Liver (tissue), 9 donors: ENCODE data around the gene RIT1. TPM values are rescaled to one million over a fixed set of nuclear protein-coding genes. Genes with fewer than 3 reads are reported as not detected.

ENCODE experiments used
- DNase-seq: peaks from one replicate; pipeline ENCODE4 v3.0.0-alpha.2; 2017; ENCODE audit warnings: low spot score
- H3K27ac ChIP-seq, 2 donors: one replicate each; pipeline ENCODE4 v1.7.0; 2013; ENCODE audit warnings: inconsistent platforms in 2 of 2, low read length in 2 of 2, control low read depth in 1 of 2, low read depth in 1 of 2, mild to moderate bottlenecking in 1 of 2
- H3K27me3 ChIP-seq, 4 donors: one replicate each; pipeline versions ENCODE4 v1.6.1 to v1.7.0; 2013; ENCODE audit warnings: low read length in 3 of 4, inconsistent platforms in 1 of 4, mild to moderate bottlenecking in 1 of 4, moderate library complexity in 1 of 4; ENCODE audit not compliant: control insufficient read depth in 4 of 4, insufficient read depth in 4 of 4
- H3K36me3 ChIP-seq, 4 donors: one replicate each; pipeline versions ENCODE4 v1.6.1 to v1.7.0; 2013; ENCODE audit warnings: low read length in 3 of 4, mild to moderate bottlenecking in 3 of 4, low read depth in 1 of 4, moderate library complexity in 1 of 4; ENCODE audit not compliant: control insufficient read depth in 4 of 4, insufficient read depth in 3 of 4
- H3K4me1 ChIP-seq, 4 donors: one replicate each; pipeline versions ENCODE4 v1.6.1 to v1.7.0; 2013; ENCODE audit warnings: low read length in 3 of 4, mild to moderate bottlenecking in 3 of 4, moderate library complexity in 1 of 4; ENCODE audit not compliant: control insufficient read depth in 4 of 4, insufficient read depth in 4 of 4
- H3K4me3 ChIP-seq, 3 donors: one replicate each; pipeline versions ENCODE4 v1.6.1 to v1.7.0; 2013; ENCODE audit warnings: low read length in 3 of 3, control low read depth in 1 of 3, low read depth in 1 of 3, mild to moderate bottlenecking in 1 of 3
- H3K9ac ChIP-seq, 2 donors: one replicate each; pipeline ENCODE4 v1.7.0; 2013; ENCODE audit warnings: low read length in 2 of 2, mild to moderate bottlenecking in 2 of 2, moderate library complexity in 2 of 2, control low read depth in 1 of 2, low read depth in 1 of 2
- H3K9me3 ChIP-seq, 4 donors: one replicate each; pipeline versions ENCODE4 v1.6.1 to v1.7.0; 2013; ENCODE audit warnings: low read length in 3 of 4; ENCODE audit not compliant: control insufficient read depth in 4 of 4
- ATF3 ChIP-seq: IDR thresholded peaks from 2 replicates; pipeline ENCODE4 v1.6.1; 2016; ENCODE audit warnings: antibody characterized with exemption
- EGR1 ChIP-seq, 2 donors: IDR thresholded peaks; 2 replicates each; pipeline ENCODE4 v1.6.1; 2016 to 2018; ENCODE audit warnings: antibody characterized with exemption in 2 of 2, low read depth in 2 of 2
- FOXA1 ChIP-seq: IDR thresholded peaks from 2 replicates; pipeline ENCODE4 v1.6.1; 2016; ENCODE audit warnings: antibody characterized with exemption
- FOXA2 ChIP-seq: IDR thresholded peaks from 2 replicates; pipeline ENCODE4 v1.6.1; 2016; ENCODE audit warnings: antibody characterized with exemption
- GABPA ChIP-seq, 2 donors: IDR thresholded peaks in 1 of 2; conservative IDR thresholded peaks in 1 of 2; 2 replicates each; pipeline ENCODE4 v1.6.1; 2016; ENCODE audit warnings: antibody characterized with exemption in 2 of 2, mild to moderate bottlenecking in 1 of 2, moderate library complexity in 1 of 2
- HNF4A ChIP-seq, 2 donors: conservative IDR thresholded peaks; 2 replicates each; pipeline ENCODE4 v1.6.1; 2016; ENCODE audit warnings: antibody characterized with exemption in 2 of 2, mild to moderate bottlenecking in 2 of 2
- HNF4G ChIP-seq: IDR thresholded peaks from 2 replicates; pipeline ENCODE4 v1.6.1; 2016; ENCODE audit warnings: antibody characterized with exemption
- JUND ChIP-seq, 2 donors: IDR thresholded peaks; 2 replicates each; pipeline ENCODE4 v1.6.1; 2016; ENCODE audit warnings: antibody characterized with exemption in 2 of 2
- MAX ChIP-seq: IDR thresholded peaks from 2 replicates; pipeline ENCODE4 v1.6.1; 2016; ENCODE audit warnings: antibody characterized with exemption
- NR2F2 ChIP-seq: IDR thresholded peaks from 2 replicates; pipeline ENCODE4 v1.6.1; 2016; ENCODE audit warnings: antibody characterized with exemption
- RAD21 ChIP-seq, 2 donors: IDR thresholded peaks; 2 replicates each; pipeline ENCODE4 v1.6.1; 2016; ENCODE audit warnings: antibody characterized with exemption in 2 of 2, mild to moderate bottlenecking in 2 of 2
- RXRA ChIP-seq, 2 donors: IDR thresholded peaks; 2 replicates each; pipeline ENCODE4 v1.6.1; 2017 to 2018; ENCODE audit warnings: antibody characterized with exemption in 2 of 2, mild to moderate bottlenecking in 1 of 2
- SP1 ChIP-seq: IDR thresholded peaks from 2 replicates; pipeline ENCODE4 v1.6.1; 2018; ENCODE audit warnings: antibody characterized with exemption, mild to moderate bottlenecking
- TAF1 ChIP-seq: conservative IDR thresholded peaks from 2 replicates; pipeline ENCODE4 v1.6.1; 2016; ENCODE audit warnings: antibody characterized with exemption, mild to moderate bottlenecking
- YY1 ChIP-seq: IDR thresholded peaks from 2 replicates; pipeline ENCODE4 v1.6.1; 2016; ENCODE audit warnings: antibody characterized with exemption, mild to moderate bottlenecking
- WGBS: extraction: QIAGEN DNeasy Blood & Tissue Kit; methylation state at CpG from one replicate; pipeline ENCODE4 v1.1.7; 2013; 5-methylcytosine and 5-hydroxymethylcytosine counted together
- polyA plus RNA-seq, 2 donors: library from polyadenylated mRNA; stranded (reverse) in 1 of 2; unstranded in 1 of 2; fragments of 200-250 nt in 1 of 2; fragments of >200 nt in 1 of 2; fragmentation: Nextera tagmentation in 1 of 2; extraction: Ambion mirVana in 1 of 2; gene quantifications; one replicate each; pipeline versions ENCODE4 v1.2.1 to v1.2.3, GENCODE V29; 2013 to 2015
- total RNA-seq, 2 donors: library from RNA; depleted of rRNA; stranded (reverse); fragments of >200 nt; gene quantifications; one replicate each; pipeline ENCODE4 v1.2.3, GENCODE V29; 2014
- TF ChIP-seq, protein P1 (sequence below): fragments of 150-350 bp; IDR thresholded peaks from 2 replicates; pipeline ENCODE4 v1.5.1; 2017; ENCODE audit warnings: improper control_type of control experiment, low read depth, low read length; ENCODE audit not compliant: missing input control
- TF ChIP-seq, protein P2 (sequence below): IDR thresholded peaks from 2 replicates; pipeline ENCODE4 v1.6.1; 2016; ENCODE audit warnings: antibody characterized with exemption
- TF ChIP-seq, protein P3 (sequence below): IDR thresholded peaks from 2 replicates; pipeline ENCODE4 v1.6.1; 2016; ENCODE audit warnings: antibody characterized with exemption, mild to moderate bottlenecking
- donor health status: healthy.
- donor health status: healthy.
- donor health status: healthy.
- donor health status: healthy.
- donor health status: healthy.

Gene RIT1
- total and polyA plus RNA-seq, 4 donors = 3.1 to 14.3 (median 8.1) TPM

DNA sequence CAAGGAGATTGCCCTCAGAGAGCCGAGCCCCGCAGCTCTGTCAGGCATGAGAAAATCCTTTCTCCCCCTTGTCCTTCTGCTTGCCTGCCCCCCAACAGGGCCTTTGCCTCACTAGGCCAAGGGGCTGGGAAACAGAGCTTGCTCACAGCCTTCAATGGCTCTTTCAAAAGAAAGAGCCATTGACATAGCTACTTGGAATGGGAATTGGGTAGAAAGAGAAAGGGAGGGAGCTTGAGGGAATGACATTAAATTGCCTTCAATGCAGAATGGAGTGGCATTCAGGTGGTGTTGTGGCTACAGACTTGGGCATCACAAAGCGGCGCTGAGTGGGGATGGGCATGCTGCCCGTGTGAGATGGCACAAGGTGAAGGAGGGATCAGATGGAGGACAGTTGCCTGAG, 38.6 kb downstream of the RIT1 start:
- no peak for DNase-seq
- no peak for TF ChIP-seq RAD21 (IDR thresholded peaks at IDR 0.05)
- TF ChIP-seq YY1 = no peak
- no peak for TF ChIP-seq GABPA (IDR thresholded peaks at IDR 0.05 in 1 of 2, conservative IDR thresholded peaks at IDR 0.05 in 1 of 2)
- TF ChIP-seq ATF3 = no peak
- TF ChIP-seq, protein P1, sequence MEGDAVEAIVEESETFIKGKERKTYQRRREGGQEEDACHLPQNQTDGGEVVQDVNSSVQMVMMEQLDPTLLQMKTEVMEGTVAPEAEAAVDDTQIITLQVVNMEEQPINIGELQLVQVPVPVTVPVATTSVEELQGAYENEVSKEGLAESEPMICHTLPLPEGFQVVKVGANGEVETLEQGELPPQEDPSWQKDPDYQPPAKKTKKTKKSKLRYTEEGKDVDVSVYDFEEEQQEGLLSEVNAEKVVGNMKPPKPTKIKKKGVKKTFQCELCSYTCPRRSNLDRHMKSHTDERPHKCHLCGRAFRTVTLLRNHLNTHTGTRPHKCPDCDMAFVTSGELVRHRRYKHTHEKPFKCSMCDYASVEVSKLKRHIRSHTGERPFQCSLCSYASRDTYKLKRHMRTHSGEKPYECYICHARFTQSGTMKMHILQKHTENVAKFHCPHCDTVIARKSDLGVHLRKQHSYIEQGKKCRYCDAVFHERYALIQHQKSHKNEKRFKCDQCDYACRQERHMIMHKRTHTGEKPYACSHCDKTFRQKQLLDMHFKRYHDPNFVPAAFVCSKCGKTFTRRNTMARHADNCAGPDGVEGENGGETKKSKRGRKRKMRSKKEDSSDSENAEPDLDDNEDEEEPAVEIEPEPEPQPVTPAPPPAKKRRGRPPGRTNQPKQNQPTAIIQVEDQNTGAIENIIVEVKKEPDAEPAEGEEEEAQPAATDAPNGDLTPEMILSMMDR = no peak
- TF ChIP-seq JUND (IDR thresholded peaks at IDR 0.05) = no peak
- TF ChIP-seq TAF1 = no peak
- no peak for TF ChIP-seq RXRA (IDR thresholded peaks at IDR 0.05)
- TF ChIP-seq, protein P2, sequence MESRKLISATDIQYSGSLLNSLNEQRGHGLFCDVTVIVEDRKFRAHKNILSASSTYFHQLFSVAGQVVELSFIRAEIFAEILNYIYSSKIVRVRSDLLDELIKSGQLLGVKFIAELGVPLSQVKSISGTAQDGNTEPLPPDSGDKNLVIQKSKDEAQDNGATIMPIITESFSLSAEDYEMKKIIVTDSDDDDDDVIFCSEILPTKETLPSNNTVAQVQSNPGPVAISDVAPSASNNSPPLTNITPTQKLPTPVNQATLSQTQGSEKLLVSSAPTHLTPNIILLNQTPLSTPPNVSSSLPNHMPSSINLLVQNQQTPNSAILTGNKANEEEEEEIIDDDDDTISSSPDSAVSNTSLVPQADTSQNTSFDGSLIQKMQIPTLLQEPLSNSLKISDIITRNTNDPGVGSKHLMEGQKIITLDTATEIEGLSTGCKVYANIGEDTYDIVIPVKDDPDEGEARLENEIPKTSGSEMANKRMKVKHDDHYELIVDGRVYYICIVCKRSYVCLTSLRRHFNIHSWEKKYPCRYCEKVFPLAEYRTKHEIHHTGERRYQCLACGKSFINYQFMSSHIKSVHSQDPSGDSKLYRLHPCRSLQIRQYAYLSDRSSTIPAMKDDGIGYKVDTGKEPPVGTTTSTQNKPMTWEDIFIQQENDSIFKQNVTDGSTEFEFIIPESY = no peak
- no peak for TF ChIP-seq HNF4A (conservative IDR thresholded peaks at IDR 0.05)
- TF ChIP-seq FOXA2 = no peak
- no peak for TF ChIP-seq SP1
- TF ChIP-seq NR2F2 = no peak
- TF ChIP-seq HNF4G = no peak
- TF ChIP-seq FOXA1 = no peak
- TF ChIP-seq, protein P3, sequence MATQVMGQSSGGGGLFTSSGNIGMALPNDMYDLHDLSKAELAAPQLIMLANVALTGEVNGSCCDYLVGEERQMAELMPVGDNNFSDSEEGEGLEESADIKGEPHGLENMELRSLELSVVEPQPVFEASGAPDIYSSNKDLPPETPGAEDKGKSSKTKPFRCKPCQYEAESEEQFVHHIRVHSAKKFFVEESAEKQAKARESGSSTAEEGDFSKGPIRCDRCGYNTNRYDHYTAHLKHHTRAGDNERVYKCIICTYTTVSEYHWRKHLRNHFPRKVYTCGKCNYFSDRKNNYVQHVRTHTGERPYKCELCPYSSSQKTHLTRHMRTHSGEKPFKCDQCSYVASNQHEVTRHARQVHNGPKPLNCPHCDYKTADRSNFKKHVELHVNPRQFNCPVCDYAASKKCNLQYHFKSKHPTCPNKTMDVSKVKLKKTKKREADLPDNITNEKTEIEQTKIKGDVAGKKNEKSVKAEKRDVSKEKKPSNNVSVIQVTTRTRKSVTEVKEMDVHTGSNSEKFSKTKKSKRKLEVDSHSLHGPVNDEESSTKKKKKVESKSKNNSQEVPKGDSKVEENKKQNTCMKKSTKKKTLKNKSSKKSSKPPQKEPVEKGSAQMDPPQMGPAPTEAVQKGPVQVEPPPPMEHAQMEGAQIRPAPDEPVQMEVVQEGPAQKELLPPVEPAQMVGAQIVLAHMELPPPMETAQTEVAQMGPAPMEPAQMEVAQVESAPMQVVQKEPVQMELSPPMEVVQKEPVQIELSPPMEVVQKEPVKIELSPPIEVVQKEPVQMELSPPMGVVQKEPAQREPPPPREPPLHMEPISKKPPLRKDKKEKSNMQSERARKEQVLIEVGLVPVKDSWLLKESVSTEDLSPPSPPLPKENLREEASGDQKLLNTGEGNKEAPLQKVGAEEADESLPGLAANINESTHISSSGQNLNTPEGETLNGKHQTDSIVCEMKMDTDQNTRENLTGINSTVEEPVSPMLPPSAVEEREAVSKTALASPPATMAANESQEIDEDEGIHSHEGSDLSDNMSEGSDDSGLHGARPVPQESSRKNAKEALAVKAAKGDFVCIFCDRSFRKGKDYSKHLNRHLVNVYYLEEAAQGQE = no peak
- no peak for TF ChIP-seq EGR1 (IDR thresholded peaks at IDR 0.05; ENCODE audit: low read depth in 2 of 2)
- TF ChIP-seq MAX = no peak
- Histone ChIP-seq H3K27ac (no peak overlapping the region), H3K4me3 (no peak overlapping the region), H3K9me3 (no peaks in the 10 kb centered on the region), H3K4me1 (no peaks in the 10 kb centered on the region), H3K27me3 (no peaks in the 10 kb centered on the region), H3K9ac (no peak overlapping the region), H3K36me3 (no peaks in the 10 kb centered on the region)
- WGBS = 91% methylated on average over 5 of the region's 5 CpGs
